Loucy (cell line): Measurements from ENCODE around the gene PARP3.

Experiments used
- H2AFZ ChIP-seq: fragments of 200-600 bp; sonication (generic); 2 replicates; pipeline ENCODE4 v1.6.0; 2016; ENCODE audit warnings: antibody characterized with exemption, mild to moderate bottlenecking, low read length, moderate library complexity
- H3F3A ChIP-seq: fragments of 200-600 bp; 2 replicates; pipeline ENCODE4 v1.6.0; 2016; ENCODE audit warnings: antibody characterized with exemption, low read depth, mild to moderate bottlenecking
- H3K27me3 ChIP-seq: fragments of 200-600 bp; sonication (generic); 2 replicates; pipeline ENCODE4 v1.6.1; 2014; ENCODE audit warnings: low read length, mild to moderate bottlenecking; ENCODE audit not compliant: insufficient read depth, poor library complexity, severe bottlenecking
- H3K36me3 ChIP-seq: fragments of 200-600 bp; sonication (generic); 2 replicates; pipeline ENCODE4 v1.6.1; 2016; ENCODE audit warnings: low read length; ENCODE audit not compliant: insufficient read depth
- H3K4me1 ChIP-seq: fragments of 200-600 bp; sonication (generic); 2 replicates; pipeline ENCODE4 v1.5.1; 2014; ENCODE audit warnings: low read length, mild to moderate bottlenecking; ENCODE audit not compliant: insufficient read depth, poor library complexity, severe bottlenecking
- H3K4me2 ChIP-seq: fragments of 200-600 bp; sonication (generic); 2 replicates; pipeline ENCODE4 v1.6.0; 2014; ENCODE audit warnings: antibody characterized with exemption, low read length, low read depth, mild to moderate bottlenecking; ENCODE audit not compliant: poor library complexity, severe bottlenecking
- H3K4me3 ChIP-seq: fragments of 200-600 bp; sonication (generic); 2 replicates; pipeline ENCODE4 v1.5.1; 2014; ENCODE audit warnings: low read length, mild to moderate bottlenecking, mixed read lengths; ENCODE audit not compliant: poor library complexity, severe bottlenecking
- H3K79me2 ChIP-seq: fragments of 200-600 bp; sonication (generic); 2 replicates; pipeline ENCODE4 v1.6.1; 2014; ENCODE audit warnings: low read length; ENCODE audit not compliant: insufficient read depth
- H3K9ac ChIP-seq: fragments of 200-600 bp; sonication (generic); 2 replicates; pipeline ENCODE4 v1.6.0; 2014; ENCODE audit warnings: mild to moderate bottlenecking, low read depth, low read length, moderate library complexity; ENCODE audit not compliant: poor library complexity, severe bottlenecking
- H3K9me2 ChIP-seq: fragments of 200-600 bp; sonication (generic); replicated peaks from 2 replicates; pipeline ENCODE4 v1.6.1; 2016; ENCODE audit warnings: low read depth, low read length, mixed read lengths
- H3K9me3 ChIP-seq: fragments of 200-600 bp; sonication (generic); 2 replicates; pipeline ENCODE4 v1.6.1; 2014; ENCODE audit warnings: mild to moderate bottlenecking, antibody characterized with exemption, low read length, low read depth; ENCODE audit not compliant: insufficient read depth
- H4K20me1 ChIP-seq: fragments of 200-600 bp; sonication (generic); 2 replicates; pipeline ENCODE4 v1.6.0; 2014; ENCODE audit warnings: antibody characterized with exemption, low read length, mild to moderate bottlenecking; ENCODE audit not compliant: insufficient read depth, poor library complexity, severe bottlenecking
- EZH2phosphoT487 ChIP-seq: fragments of 200-600 bp; IDR thresholded peaks from 2 replicates; pipeline ENCODE4 v1.6.1; 2018; ENCODE audit warnings: antibody characterized with exemption, mild to moderate bottlenecking, moderate library complexity, borderline replicate concordance
- TF ChIP-seq, protein P1 (sequence below): fragments of 200-600 bp; sonication (generic); conservative IDR thresholded peaks from 2 replicates; pipeline ENCODE4 v1.5.1; 2014; ENCODE audit warnings: mild to moderate bottlenecking, antibody characterized with exemption, low read length

Gene PARP3

DNA sequence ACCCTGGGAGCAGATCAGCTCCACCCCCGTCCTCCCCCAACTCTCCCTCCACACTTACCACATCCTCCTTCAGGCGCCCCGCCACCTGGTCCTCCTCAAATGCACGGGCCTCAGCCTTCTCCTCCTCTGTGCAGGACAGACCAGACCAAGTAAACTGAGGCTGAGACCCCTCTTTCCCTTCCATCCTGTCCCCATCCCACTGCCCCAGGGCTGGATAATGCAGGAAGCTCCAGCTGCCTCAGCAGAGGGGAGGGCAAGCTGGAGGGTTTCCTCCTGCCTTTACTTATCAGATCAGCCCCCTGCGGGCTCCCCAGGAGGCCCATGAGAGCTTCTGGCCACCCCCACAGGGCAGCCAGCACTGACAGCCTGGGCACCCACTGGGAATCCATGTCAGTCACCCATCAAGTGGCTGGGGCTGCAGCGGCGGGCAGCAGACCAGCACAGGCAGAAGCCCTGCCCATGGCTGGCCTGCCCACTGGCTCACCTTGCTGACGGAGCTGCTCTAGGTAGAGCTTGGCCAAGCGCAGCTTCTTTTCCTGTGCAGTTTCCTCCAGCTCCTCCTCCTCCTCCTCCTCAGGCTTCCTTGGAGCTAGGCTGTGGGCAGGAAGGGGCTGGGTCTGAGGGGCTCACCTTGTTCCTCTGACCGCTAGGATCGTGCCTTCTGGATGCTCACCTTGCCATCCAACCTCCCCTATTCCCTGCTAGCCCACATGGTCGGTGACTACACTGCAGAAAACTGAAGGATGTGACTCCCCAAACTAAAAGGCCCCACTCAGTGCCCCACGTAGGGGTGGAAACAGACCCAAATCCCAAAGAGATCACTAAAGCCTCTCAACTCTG is 4.3 kb upstream of the PARP3 start:
- Histone ChIP-seq H3K79me2 (peaks cover 23% of the 10 kb centered on the region), H3K9ac (no peak overlapping the region), H4K20me1 (peaks cover 4% of the 10 kb centered on the region), H3K4me2 (peak overlapping the region; percentile 29), H3K4me1 (peaks cover 22% of the 10 kb centered on the region), H3K9me2 (no peaks in the 10 kb centered on the region), H3K9me3 (no peaks in the 10 kb centered on the region), H3F3A (no peaks in the 10 kb centered on the region), H3K27me3 (no peaks in the 10 kb centered on the region), H3K4me3 (no peak overlapping the region), H3K36me3 (peaks cover 28% of the 10 kb centered on the region; the same call in 1 of the 2 replicates), H2AFZ (no peak overlapping the region)
- TF ChIP-seq, protein P1, sequence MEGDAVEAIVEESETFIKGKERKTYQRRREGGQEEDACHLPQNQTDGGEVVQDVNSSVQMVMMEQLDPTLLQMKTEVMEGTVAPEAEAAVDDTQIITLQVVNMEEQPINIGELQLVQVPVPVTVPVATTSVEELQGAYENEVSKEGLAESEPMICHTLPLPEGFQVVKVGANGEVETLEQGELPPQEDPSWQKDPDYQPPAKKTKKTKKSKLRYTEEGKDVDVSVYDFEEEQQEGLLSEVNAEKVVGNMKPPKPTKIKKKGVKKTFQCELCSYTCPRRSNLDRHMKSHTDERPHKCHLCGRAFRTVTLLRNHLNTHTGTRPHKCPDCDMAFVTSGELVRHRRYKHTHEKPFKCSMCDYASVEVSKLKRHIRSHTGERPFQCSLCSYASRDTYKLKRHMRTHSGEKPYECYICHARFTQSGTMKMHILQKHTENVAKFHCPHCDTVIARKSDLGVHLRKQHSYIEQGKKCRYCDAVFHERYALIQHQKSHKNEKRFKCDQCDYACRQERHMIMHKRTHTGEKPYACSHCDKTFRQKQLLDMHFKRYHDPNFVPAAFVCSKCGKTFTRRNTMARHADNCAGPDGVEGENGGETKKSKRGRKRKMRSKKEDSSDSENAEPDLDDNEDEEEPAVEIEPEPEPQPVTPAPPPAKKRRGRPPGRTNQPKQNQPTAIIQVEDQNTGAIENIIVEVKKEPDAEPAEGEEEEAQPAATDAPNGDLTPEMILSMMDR, result no peak
- TF ChIP-seq EZH2phosphoT487, result no peak

DNA sequence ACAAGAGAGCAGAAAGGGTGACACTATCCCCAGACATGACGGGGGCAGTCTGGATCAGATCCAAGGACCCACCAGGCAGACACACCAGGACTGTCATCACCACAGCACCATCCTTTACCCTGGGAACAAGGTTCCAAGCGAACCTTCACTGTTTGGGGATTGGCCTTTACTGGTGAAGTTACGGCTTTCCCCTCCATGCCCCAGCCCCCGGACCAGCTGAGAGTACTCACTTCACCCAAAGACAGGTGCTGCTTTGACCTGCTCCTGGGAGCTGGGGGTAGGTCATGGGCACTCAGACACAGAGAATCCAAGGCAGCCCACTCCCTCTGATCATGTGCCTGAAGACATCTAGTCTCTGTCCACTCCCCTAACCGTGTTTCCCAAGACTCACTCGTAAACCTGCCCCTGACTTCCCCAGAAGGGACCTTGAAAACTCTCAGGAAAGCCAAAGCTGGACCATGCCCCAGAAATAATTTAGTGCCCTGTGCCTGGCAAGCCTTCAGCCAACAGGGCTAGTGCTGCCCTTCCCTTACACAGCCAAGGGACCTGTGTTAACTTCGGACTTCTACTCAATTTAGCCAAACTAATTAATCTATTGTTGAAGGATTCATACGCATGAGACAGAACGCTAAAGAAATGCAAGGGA is 3.3 kb upstream of the PARP3 start:
- Histone ChIP-seq H3K36me3 (peaks cover 27% of the 10 kb centered on the region; the same call in 1 of the 2 replicates), H3F3A (no peaks in the 10 kb centered on the region), H3K27me3 (no peaks in the 10 kb centered on the region), H3K9me2 (no peaks in the 10 kb centered on the region), H3K4me3 (no peak overlapping the region), H3K9ac (peak overlapping the region; percentile 29), H3K9me3 (no peaks in the 10 kb centered on the region), H2AFZ (no peak overlapping the region), H4K20me1 (peaks cover 4% of the 10 kb centered on the region), H3K4me2 (peak overlapping the region; percentile 5), H3K4me1 (peaks cover 28% of the 10 kb centered on the region), H3K79me2 (peaks cover 23% of the 10 kb centered on the region)
- no peak for TF ChIP-seq EZH2phosphoT487
- TF ChIP-seq, protein P1, result no peak

DNA sequence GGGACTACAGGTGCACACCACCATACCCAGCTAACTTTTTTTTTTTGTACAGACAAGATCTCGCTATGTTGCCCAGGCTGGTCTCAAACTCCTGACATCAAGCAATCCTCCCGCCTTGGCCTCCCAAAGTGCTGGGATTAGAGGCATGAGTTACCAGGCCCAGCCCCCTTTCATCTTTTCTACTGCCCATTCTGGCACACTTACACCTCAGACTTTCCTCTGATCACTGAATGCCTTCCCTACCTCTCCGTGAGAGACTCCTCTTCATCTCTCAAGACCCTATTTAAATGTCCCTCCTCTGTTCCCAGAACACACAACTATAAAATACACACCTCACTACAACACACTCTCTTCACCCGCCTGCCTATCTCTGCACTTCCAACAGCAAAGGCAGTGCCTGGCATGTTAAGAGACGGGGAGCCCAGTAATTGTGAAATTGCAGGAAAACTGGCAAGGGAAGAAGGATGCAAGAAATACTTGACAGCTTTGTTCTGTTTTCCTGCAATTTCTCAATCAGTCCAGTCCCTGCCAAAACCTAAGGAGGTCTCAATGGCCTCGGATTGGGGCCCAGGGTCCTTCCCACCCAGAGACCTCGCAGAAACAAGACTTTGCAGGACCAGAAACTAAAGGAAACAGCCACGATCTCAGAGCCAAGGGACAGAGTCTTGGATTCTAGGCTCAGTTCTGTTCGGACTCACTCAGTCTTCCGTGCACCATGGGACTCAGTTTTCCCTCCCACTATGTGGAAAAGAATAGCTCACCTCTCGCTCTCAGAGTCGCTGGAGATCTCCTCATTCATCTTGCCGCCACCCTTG is 1.3 kb upstream of the PARP3 start:
- H3K79me2 ChIP-seq, result peaks cover 23% of the 10 kb centered on the region
- H3K9ac ChIP-seq, result peak overlapping the region; percentile 85
- H3K4me3 ChIP-seq, result peak overlapping the region; percentile 90
- H3K4me2 ChIP-seq, result peak overlapping the region; percentile 93
- no peaks in the 10 kb centered on the region for H3K9me2 ChIP-seq
- peaks cover 28% of the 10 kb centered on the region for H3K4me1 ChIP-seq
- peaks cover 4% of the 10 kb centered on the region for H4K20me1 ChIP-seq
- no peaks in the 10 kb centered on the region for H3F3A ChIP-seq
- TF ChIP-seq, protein P1, result no peak
- TF ChIP-seq EZH2phosphoT487, result no peak
- H3K36me3 ChIP-seq, result peaks cover 10% of the 10 kb centered on the region; the same call in 1 of the 2 replicates
- no peaks in the 10 kb centered on the region for H3K9me3 ChIP-seq
- no peaks in the 10 kb centered on the region for H3K27me3 ChIP-seq
- 0 out of 2 replicates have a peak overlapping the region, but pooled peaks have one; percentile 37 for H2AFZ ChIP-seq
